Activated T-cell treated with anti-CD3 and anti-CD28 coated beads, Interleukin-2, amount 50 U/mL, for 4 hours (primary cell): ENCODE measurements around the gene TCF12. TPM values are rescaled to one million over a fixed set of nuclear protein-coding genes. Genes with fewer than 3 reads are reported as not detected.

Experiments used
- ATAC-seq, 2 donors: fragments of 200-7000 bp; cut with Tn5 transposase; one replicate each; pipeline ENCODE4 v1.10.0; 2021
- DNase-seq: peaks from one replicate; pipeline ENCODE4 v3.0.0-alpha.2; 2020
- H3K27me3 Mint-ChIP-seq: one replicate; pipeline ENCODE4 v1.8.0; 2021; ENCODE audit warnings: low read depth, mixed read lengths
- H3K36me3 Mint-ChIP-seq: one replicate; pipeline ENCODE4 v1.8.0; 2022; ENCODE audit warnings: mixed read lengths; ENCODE audit not compliant: insufficient read depth
- H3K4me1 Mint-ChIP-seq: one replicate; pipeline ENCODE4 v1.8.0; 2021; ENCODE audit warnings: low read depth, mixed read lengths
- H3K4me3 Mint-ChIP-seq: one replicate; pipeline ENCODE4 v1.8.0; 2021; ENCODE audit warnings: mild to moderate bottlenecking, moderate library complexity, mixed read lengths
- H3K9me3 Mint-ChIP-seq: one replicate; pipeline ENCODE4 v1.8.0; 2021; ENCODE audit warnings: mixed read lengths
- total RNA-seq, 3 donors: library from RNA; stranded (reverse); gene quantifications; one replicate each; pipeline ENCODE4 v1.2.1, GENCODE V29; 2021

TCF12 gene
- total RNA-seq, 3 donors from 2014 or later, result 49.3 to 71.3 (median 63.5) TPM

GRCh38 chr15:56968256-56968655, 49.8 kb downstream of the TCF12 start:
- Mint-ChIP-seq H3K4me1 (peaks cover 53% of the 10 kb centered on the region), H3K27me3 (no peaks in the 10 kb centered on the region), H3K9me3 (no peaks in the 10 kb centered on the region), H3K36me3 (peaks cover 5% of the 10 kb centered on the region), H3K4me3 (no peak overlapping the region)
- DNase-seq, result no peak
- ATAC-seq, result no peak

- no peaks in the 10 kb centered on the region for H3K27me3 Mint-ChIP-seq
- H3K4me1 Mint-ChIP-seq, result peaks cover 53% of the 10 kb centered on the region
- H3K4me3 Mint-ChIP-seq, result no peak overlapping the region
- ATAC-seq (no peak), DNase-seq (no peak)
- peaks cover 5% of the 10 kb centered on the region for H3K36me3 Mint-ChIP-seq
- H3K9me3 Mint-ChIP-seq, result no peaks in the 10 kb centered on the region
Observed at GRCh38 chr15:56968821-56969220, 50.4 kb downstream of the TCF12 start.

GRCh38 chr15:56969265-56969895, 50.9 kb downstream of the TCF12 start:
- no peaks in the 10 kb centered on the region for H3K9me3 Mint-ChIP-seq
- ATAC-seq (no peak), DNase-seq (no peak)
- peaks cover 5% of the 10 kb centered on the region for H3K36me3 Mint-ChIP-seq
- H3K4me1 Mint-ChIP-seq, result peaks cover 51% of the 10 kb centered on the region
- H3K27me3 Mint-ChIP-seq, result no peaks in the 10 kb centered on the region
- H3K4me3 Mint-ChIP-seq, result no peak overlapping the region

GRCh38 chr15:56971571-56971970, 53.1 kb downstream of the TCF12 start:
- H3K9me3 Mint-ChIP-seq, result no peaks in the 10 kb centered on the region
- no peaks in the 10 kb centered on the region for H3K27me3 Mint-ChIP-seq
- no peak overlapping the region for H3K4me3 Mint-ChIP-seq
- DNase-seq, result no peak
- peaks cover 5% of the 10 kb centered on the region for H3K36me3 Mint-ChIP-seq
- H3K4me1 Mint-ChIP-seq, result peaks cover 49% of the 10 kb centered on the region
- no peak for ATAC-seq

- no peak for ATAC-seq
- peaks cover 51% of the 10 kb centered on the region for H3K4me1 Mint-ChIP-seq
- no peak for DNase-seq
- H3K27me3 Mint-ChIP-seq, result no peaks in the 10 kb centered on the region
- no peaks in the 10 kb centered on the region for H3K9me3 Mint-ChIP-seq
- no peak overlapping the region for H3K4me3 Mint-ChIP-seq
- H3K36me3 Mint-ChIP-seq, result peaks cover 5% of the 10 kb centered on the region
Observed at GRCh38 chr15:56972016-56972415, 53.6 kb downstream of the TCF12 start.

- no peaks in the 10 kb centered on the region for H3K27me3 Mint-ChIP-seq
- no peak overlapping the region for H3K4me3 Mint-ChIP-seq
- DNase-seq (no peak), ATAC-seq (no peak)
- peaks cover 51% of the 10 kb centered on the region for H3K4me1 Mint-ChIP-seq
- peaks cover 5% of the 10 kb centered on the region for H3K36me3 Mint-ChIP-seq
- no peaks in the 10 kb centered on the region for H3K9me3 Mint-ChIP-seq
Observed at GRCh38 chr15:56972426-56972825, 54.0 kb downstream of the TCF12 start.

GRCh38 chr15:56973463-56973862, 55.0 kb downstream of the TCF12 start:
- Mint-ChIP-seq H3K4me3 (no peak overlapping the region), H3K27me3 (no peaks in the 10 kb centered on the region), H3K36me3 (peaks cover 5% of the 10 kb centered on the region), H3K9me3 (no peaks in the 10 kb centered on the region), H3K4me1 (peaks cover 46% of the 10 kb centered on the region)
- no peak for DNase-seq
- ATAC-seq, result no peak

GRCh38 chr15:56977232-56977631, 58.8 kb downstream of the TCF12 start:
- DNase-seq (no peak), ATAC-seq (no peak)
- Mint-ChIP-seq H3K9me3 (no peaks in the 10 kb centered on the region), H3K36me3 (no peaks in the 10 kb centered on the region), H3K4me1 (peaks cover 50% of the 10 kb centered on the region), H3K4me3 (no peak overlapping the region), H3K27me3 (no peaks in the 10 kb centered on the region)

GRCh38 chr15:56978898-56979662, 60.6 kb downstream of the TCF12 start:
- Mint-ChIP-seq H3K36me3 (no peaks in the 10 kb centered on the region), H3K4me1 (peaks cover 42% of the 10 kb centered on the region), H3K27me3 (no peaks in the 10 kb centered on the region), H3K4me3 (no peak overlapping the region), H3K9me3 (no peaks in the 10 kb centered on the region)
- no peak for ATAC-seq
- DNase-seq, result no peak

- H3K4me3 Mint-ChIP-seq, result no peak overlapping the region
- peaks cover 54% of the 10 kb centered on the region for H3K4me1 Mint-ChIP-seq
- ATAC-seq (no peak), DNase-seq (no peak)
- no peaks in the 10 kb centered on the region for H3K36me3 Mint-ChIP-seq
- H3K27me3 Mint-ChIP-seq, result no peaks in the 10 kb centered on the region
- H3K9me3 Mint-ChIP-seq, result no peaks in the 10 kb centered on the region
Observed at GRCh38 chr15:56980473-56980872, 62.0 kb downstream of the TCF12 start.

GRCh38 chr15:56981160-56981559, 62.7 kb downstream of the TCF12 start:
- H3K36me3 Mint-ChIP-seq, result no peaks in the 10 kb centered on the region
- DNase-seq, result no peak
- no peak overlapping the region for H3K4me3 Mint-ChIP-seq
- no peaks in the 10 kb centered on the region for H3K9me3 Mint-ChIP-seq
- no peaks in the 10 kb centered on the region for H3K27me3 Mint-ChIP-seq
- no peak for ATAC-seq
- H3K4me1 Mint-ChIP-seq, result peaks cover 59% of the 10 kb centered on the region

GRCh38 chr15:56982987-56983386, 64.5 kb downstream of the TCF12 start:
- Mint-ChIP-seq H3K4me3 (no peak overlapping the region), H3K27me3 (no peaks in the 10 kb centered on the region), H3K4me1 (peaks cover 57% of the 10 kb centered on the region), H3K9me3 (no peaks in the 10 kb centered on the region), H3K36me3 (no peaks in the 10 kb centered on the region)
- ATAC-seq (no peak), DNase-seq (no peak)

- ATAC-seq (no peak), DNase-seq (no peak)
- no peaks in the 10 kb centered on the region for H3K9me3 Mint-ChIP-seq
- no peak overlapping the region for H3K4me3 Mint-ChIP-seq
- no peaks in the 10 kb centered on the region for H3K27me3 Mint-ChIP-seq
- peaks cover 61% of the 10 kb centered on the region for H3K4me1 Mint-ChIP-seq
- H3K36me3 Mint-ChIP-seq, result no peaks in the 10 kb centered on the region
Observed at GRCh38 chr15:56984681-56985481, 66.4 kb downstream of the TCF12 start.

GRCh38 chr15:56985856-56986255, 67.4 kb downstream of the TCF12 start:
- no peaks in the 10 kb centered on the region for H3K36me3 Mint-ChIP-seq
- H3K4me1 Mint-ChIP-seq, result peaks cover 55% of the 10 kb centered on the region
- DNase-seq (no peak), ATAC-seq (peak in 1 of 2 donors; percentile 32)
- no peaks in the 10 kb centered on the region for H3K9me3 Mint-ChIP-seq
- no peaks in the 10 kb centered on the region for H3K27me3 Mint-ChIP-seq
- no peak overlapping the region for H3K4me3 Mint-ChIP-seq
